ENCODE data around the gene ZSCAN10. TPM values are rescaled to one million over a fixed set of nuclear protein-coding genes. Genes with fewer than 3 reads are reported as not detected.
A peak's percentile ranks its signal among the peaks of the same experiment; 100 is the strongest.

ZSCAN10 gene
- polyA plus RNA-seq, 1 donor (not counting 4 experiments of a cell fraction or from before 2014, with no cell fraction given) = not detected

DNA sequence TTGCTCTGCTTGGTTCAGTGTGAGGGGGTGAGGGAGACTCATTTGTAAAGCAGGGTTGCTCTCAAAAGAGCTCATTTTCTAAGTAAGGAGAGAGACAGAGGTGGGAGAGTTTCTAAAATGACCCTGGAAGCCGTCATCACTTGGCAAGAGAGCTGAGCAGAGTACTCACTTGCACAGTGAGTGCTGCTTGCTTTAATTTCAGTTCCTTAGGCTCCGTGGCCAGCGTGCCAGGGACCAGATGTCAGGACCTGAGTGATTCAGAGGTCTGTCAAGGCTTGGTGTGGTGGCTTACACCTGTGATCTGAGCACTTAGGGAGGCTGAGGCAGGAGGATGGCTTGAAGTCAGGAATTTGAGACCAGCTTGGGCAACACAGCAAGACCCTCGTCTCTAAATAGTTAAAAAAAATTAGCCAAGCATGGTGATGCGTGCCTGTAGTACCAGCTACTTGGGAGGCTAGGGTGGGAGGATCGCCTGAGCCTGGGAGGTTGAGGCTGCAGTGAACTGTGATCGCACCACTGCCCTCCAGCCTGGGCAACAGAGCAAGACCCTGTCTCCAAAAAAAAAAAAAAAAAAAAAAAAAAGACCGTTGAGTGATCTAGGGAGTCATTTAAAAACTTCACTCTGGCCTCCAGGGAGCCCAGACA, 24.0 kb upstream of the ZSCAN10 start:
- H2AFZ ChIP-seq (ENCODE audit: control insufficient read depth, low read length) = no peak overlapping the region
- H3K9ac ChIP-seq (ENCODE audit: control insufficient read depth, extremely low read depth, insufficient read depth, low read length) = no peak overlapping the region
- H3K4me2 ChIP-seq (ENCODE audit: control insufficient read depth, extremely low read depth, insufficient read depth, low read depth, low read length) = peak overlapping the region; percentile 79
- no peaks in the 10 kb centered on the region for H3K9me3 ChIP-seq (ENCODE audit: control insufficient read depth, low read depth, low read length)
- dilution Hi-C loops (cut with MboI; ENCODE audit: extremely low pct_ligation_motif_present, low sequenced_read_pairs) = no loop called here
- FAIRE-seq (no peak), DNase-seq (ENCODE audit: low read depth, low spot score) (no peak)
- H3K36me3 ChIP-seq (ENCODE audit: control insufficient read depth in 2 of 2, extremely low read depth in 1 of 2, insufficient read depth in 2 of 2, low read length in 2 of 2) = peaks cover 0 to 14% of the 10 kb centered on the region in 2 experiments
- H4K20me1 ChIP-seq (ENCODE audit: control insufficient read depth, extremely low read depth, insufficient read depth, low read length) = no peaks in the 10 kb centered on the region
- TF ChIP-seq, protein P1, sequence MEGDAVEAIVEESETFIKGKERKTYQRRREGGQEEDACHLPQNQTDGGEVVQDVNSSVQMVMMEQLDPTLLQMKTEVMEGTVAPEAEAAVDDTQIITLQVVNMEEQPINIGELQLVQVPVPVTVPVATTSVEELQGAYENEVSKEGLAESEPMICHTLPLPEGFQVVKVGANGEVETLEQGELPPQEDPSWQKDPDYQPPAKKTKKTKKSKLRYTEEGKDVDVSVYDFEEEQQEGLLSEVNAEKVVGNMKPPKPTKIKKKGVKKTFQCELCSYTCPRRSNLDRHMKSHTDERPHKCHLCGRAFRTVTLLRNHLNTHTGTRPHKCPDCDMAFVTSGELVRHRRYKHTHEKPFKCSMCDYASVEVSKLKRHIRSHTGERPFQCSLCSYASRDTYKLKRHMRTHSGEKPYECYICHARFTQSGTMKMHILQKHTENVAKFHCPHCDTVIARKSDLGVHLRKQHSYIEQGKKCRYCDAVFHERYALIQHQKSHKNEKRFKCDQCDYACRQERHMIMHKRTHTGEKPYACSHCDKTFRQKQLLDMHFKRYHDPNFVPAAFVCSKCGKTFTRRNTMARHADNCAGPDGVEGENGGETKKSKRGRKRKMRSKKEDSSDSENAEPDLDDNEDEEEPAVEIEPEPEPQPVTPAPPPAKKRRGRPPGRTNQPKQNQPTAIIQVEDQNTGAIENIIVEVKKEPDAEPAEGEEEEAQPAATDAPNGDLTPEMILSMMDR (optimal IDR thresholded peaks at IDR 0.05 in 1 of 3, IDR thresholded peaks at IDR 0.05 in 1 of 3, conservative IDR thresholded peaks at IDR 0.05 in 1 of 3; ENCODE audit: extremely low read depth in 1 of 3, insufficient read depth in 2 of 3, low read length in 3 of 3) = no peak
- TF ChIP-seq EZH2 (IDR thresholded peaks at IDR 0.05; ENCODE audit: low read length) = no peak
- no peaks in the 10 kb centered on the region for H3K79me2 ChIP-seq (ENCODE audit: control insufficient read depth, insufficient read depth, low read length)
- H3K27ac ChIP-seq (ENCODE audit: control insufficient read depth, insufficient read depth, low read length) = no peak overlapping the region
- H3K4me3 ChIP-seq (ENCODE audit: control insufficient read depth in 2 of 3, extremely low read depth in 1 of 3, insufficient read depth in 2 of 3, low read depth in 1 of 3, low read length in 3 of 3) = no peak overlapping the region
- no peaks in the 10 kb centered on the region for H3K27me3 ChIP-seq (ENCODE audit: control insufficient read depth, extremely low read depth, insufficient read depth, low read length)
- H3K4me1 ChIP-seq (ENCODE audit: control insufficient read depth, extremely low read depth, insufficient read depth, low read length) = peaks cover 23% of the 10 kb centered on the region
- H3K9me1 ChIP-seq (ENCODE audit: control insufficient read depth, extremely low read depth, insufficient read depth, low read length) = no peaks in the 10 kb centered on the region

DNA sequence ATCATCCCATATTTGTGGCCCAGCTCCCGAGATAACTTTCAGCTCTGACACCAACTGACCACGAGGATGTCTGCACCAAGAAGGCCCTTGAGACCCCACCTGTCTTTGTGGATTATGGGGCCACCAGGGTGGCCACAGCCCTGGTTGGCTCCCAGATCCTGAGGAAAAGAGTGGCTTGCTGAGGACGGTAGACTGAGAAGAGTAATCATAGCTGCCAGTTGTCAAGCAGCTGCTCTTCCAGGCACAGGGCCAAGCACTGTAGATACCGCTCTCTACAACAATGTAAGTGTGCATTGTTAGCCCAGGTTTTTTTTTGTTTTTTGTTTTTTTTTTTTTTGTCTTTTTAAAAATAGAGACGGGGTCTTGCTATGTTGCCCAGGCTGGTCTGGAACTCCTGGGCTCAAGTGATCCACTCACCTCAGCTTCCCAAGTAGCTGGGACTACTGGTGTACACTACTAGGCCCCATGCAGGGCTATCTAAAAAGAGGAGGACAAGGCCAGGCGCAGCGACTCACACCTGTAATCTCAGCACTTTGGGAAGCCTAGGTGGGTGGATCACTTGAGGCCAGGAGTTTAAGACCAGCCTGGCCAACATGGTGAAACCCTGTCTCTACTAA, 22.9 kb upstream of the ZSCAN10 start:
- H3K9me3 ChIP-seq (ENCODE audit: control insufficient read depth, low read depth, low read length) = no peaks in the 10 kb centered on the region
- no peak overlapping the region for H3K4me3 ChIP-seq (ENCODE audit: control insufficient read depth in 2 of 3, extremely low read depth in 1 of 3, insufficient read depth in 2 of 3, low read depth in 1 of 3, low read length in 3 of 3)
- no peak overlapping the region for H2AFZ ChIP-seq (ENCODE audit: control insufficient read depth, low read length)
- peaks cover 15% of the 10 kb centered on the region for H3K4me1 ChIP-seq (ENCODE audit: control insufficient read depth, extremely low read depth, insufficient read depth, low read length)
- peaks cover 0 to 15% of the 10 kb centered on the region in 2 experiments for H3K36me3 ChIP-seq (ENCODE audit: control insufficient read depth in 2 of 2, extremely low read depth in 1 of 2, insufficient read depth in 2 of 2, low read length in 2 of 2)
- no peaks in the 10 kb centered on the region for H3K9me1 ChIP-seq (ENCODE audit: control insufficient read depth, extremely low read depth, insufficient read depth, low read length)
- H3K27ac ChIP-seq (ENCODE audit: control insufficient read depth, insufficient read depth, low read length) = no peak overlapping the region
- TF ChIP-seq, protein P1 (optimal IDR thresholded peaks at IDR 0.05 in 1 of 3, IDR thresholded peaks at IDR 0.05 in 1 of 3, conservative IDR thresholded peaks at IDR 0.05 in 1 of 3; ENCODE audit: extremely low read depth in 1 of 3, insufficient read depth in 2 of 3, low read length in 3 of 3) = no peak
- TF ChIP-seq EZH2 (IDR thresholded peaks at IDR 0.05; ENCODE audit: low read length) = no peak
- no peak overlapping the region for H3K4me2 ChIP-seq (ENCODE audit: control insufficient read depth, extremely low read depth, insufficient read depth, low read depth, low read length)
- FAIRE-seq (no peak), DNase-seq (ENCODE audit: low read depth, low spot score) (no peak)
- no peaks in the 10 kb centered on the region for H4K20me1 ChIP-seq (ENCODE audit: control insufficient read depth, extremely low read depth, insufficient read depth, low read length)
- no peaks in the 10 kb centered on the region for H3K27me3 ChIP-seq (ENCODE audit: control insufficient read depth, extremely low read depth, insufficient read depth, low read length)
- dilution Hi-C loops (cut with MboI; ENCODE audit: extremely low pct_ligation_motif_present, low sequenced_read_pairs) = no loop called here
- H3K79me2 ChIP-seq (ENCODE audit: control insufficient read depth, insufficient read depth, low read length) = no peaks in the 10 kb centered on the region
- no peak overlapping the region for H3K9ac ChIP-seq (ENCODE audit: control insufficient read depth, extremely low read depth, insufficient read depth, low read length)

Measured in keratinocyte (primary cell).